ENCODE results near the gene ULK4.
"Not testable (repeated sequence)": the region's sequence is repeated elsewhere in the genome, so short reads cannot be mapped to it uniquely, and the experiment has no call there.

The ULK4 gene

GRCh38 chr3:41573591-41573990 is 388.3 kb downstream of the ULK4 start:
- in situ Hi-C loops (cut with HindIII; ENCODE audit: low pct_ligation_motif_present, low sequenced_read_pairs) = no loop called here
- Histone ChIP-seq H3K36me3 (replicated peaks) (no peaks in the 10 kb centered on the region), H3K27me3 (replicated peaks) (no peaks in the 10 kb centered on the region), H3K4me3 (ENCODE audit: low read depth, low read length) (no peak overlapping the region), H3K27ac (no peak overlapping the region)
- no peak for TF ChIP-seq CTCF (IDR thresholded peaks at IDR 0.05; ENCODE audit: low read depth, low read length, missing control alignments)
- no peak for DNase-seq

- no peak overlapping the region for H3K27ac ChIP-seq
- no peaks in the 10 kb centered on the region for H3K36me3 ChIP-seq (replicated peaks)
- in situ Hi-C loops (cut with HindIII; ENCODE audit: low pct_ligation_motif_present, low sequenced_read_pairs) = no loop called here
- no peak for TF ChIP-seq CTCF (IDR thresholded peaks at IDR 0.05; ENCODE audit: low read depth, low read length, missing control alignments)
- DNase-seq = no peak
- H3K4me3 ChIP-seq (ENCODE audit: low read depth, low read length) = no peak overlapping the region
- H3K27me3 ChIP-seq (replicated peaks) = no peaks in the 10 kb centered on the region
Observed at GRCh38 chr3:41572092-41572491, 389.8 kb downstream of the ULK4 start.

- DNase-seq = no peak
- H3K4me3 ChIP-seq (ENCODE audit: low read depth, low read length) = no peak overlapping the region
- no peaks in the 10 kb centered on the region for H3K27me3 ChIP-seq (replicated peaks)
- in situ Hi-C loops (cut with HindIII; ENCODE audit: low pct_ligation_motif_present, low sequenced_read_pairs) = no loop called here
- no peak overlapping the region for H3K27ac ChIP-seq
- no peaks in the 10 kb centered on the region for H3K36me3 ChIP-seq (replicated peaks)
- TF ChIP-seq CTCF (IDR thresholded peaks at IDR 0.05; ENCODE audit: low read depth, low read length, missing control alignments) = no peak
Observed at GRCh38 chr3:41569632-41570305, 392.1 kb downstream of the ULK4 start.

- in situ Hi-C loops (cut with HindIII; ENCODE audit: low pct_ligation_motif_present, low sequenced_read_pairs) = no loop called here
- Histone ChIP-seq H3K4me3 (ENCODE audit: low read depth, low read length) (no peak overlapping the region), H3K27ac (no peak overlapping the region), H3K36me3 (replicated peaks) (no peaks in the 10 kb centered on the region), H3K27me3 (replicated peaks) (no peaks in the 10 kb centered on the region)
- no peak for TF ChIP-seq CTCF (IDR thresholded peaks at IDR 0.05; ENCODE audit: low read depth, low read length, missing control alignments)
- DNase-seq = no peak
Observed at GRCh38 chr3:41565948-41566514, 395.9 kb downstream of the ULK4 start.

- in situ Hi-C loops (cut with HindIII; ENCODE audit: low pct_ligation_motif_present, low sequenced_read_pairs) = no loop called here
- H3K4me3 ChIP-seq (ENCODE audit: low read depth, low read length) = no peak overlapping the region
- TF ChIP-seq CTCF (IDR thresholded peaks at IDR 0.05; ENCODE audit: low read depth, low read length, missing control alignments) = no peak
- no peak for DNase-seq
- no peak overlapping the region for H3K27ac ChIP-seq
- H3K27me3 ChIP-seq (replicated peaks) = no peaks in the 10 kb centered on the region
- no peaks in the 10 kb centered on the region for H3K36me3 ChIP-seq (replicated peaks)
Observed at GRCh38 chr3:41565003-41565402, 396.9 kb downstream of the ULK4 start.

- H3K36me3 ChIP-seq (replicated peaks); H3K27ac ChIP-seq; DNase-seq; in situ Hi-C loops (cut with HindIII; ENCODE audit: low pct_ligation_motif_present, low sequenced_read_pairs); H3K4me3 ChIP-seq (ENCODE audit: low read depth, low read length); H3K27me3 ChIP-seq (replicated peaks): not testable (repeated sequence)
Observed at GRCh38 chr3:41556245-41556644, 405.7 kb downstream of the ULK4 start.

Data from brain microvascular endothelial cell (primary cell).